D721Med (cell line): ENCODE results near the gene DCN.

Experiments used
- DNase-seq: peaks from one replicate; pipeline ENCODE4 v3.0.0; 2011; ENCODE audit warnings: low spot score; ENCODE audit not compliant: insufficient read length
- FAIRE-seq: peaks from 2 replicates; lab custom pipeline; 2011; peaks lifted over from hg19 to GRCh38; lab: Jason Lieb, UNC
- TF ChIP-seq, protein P1 (sequence below): IDR thresholded peaks from 2 replicates; pipeline ENCODE4 v1.5.1; 2012; ENCODE audit warnings: mild to moderate bottlenecking, control low read depth; ENCODE audit not compliant: insufficient read depth; ENCODE audit errors: missing control alignments

Gene DCN

DNA sequence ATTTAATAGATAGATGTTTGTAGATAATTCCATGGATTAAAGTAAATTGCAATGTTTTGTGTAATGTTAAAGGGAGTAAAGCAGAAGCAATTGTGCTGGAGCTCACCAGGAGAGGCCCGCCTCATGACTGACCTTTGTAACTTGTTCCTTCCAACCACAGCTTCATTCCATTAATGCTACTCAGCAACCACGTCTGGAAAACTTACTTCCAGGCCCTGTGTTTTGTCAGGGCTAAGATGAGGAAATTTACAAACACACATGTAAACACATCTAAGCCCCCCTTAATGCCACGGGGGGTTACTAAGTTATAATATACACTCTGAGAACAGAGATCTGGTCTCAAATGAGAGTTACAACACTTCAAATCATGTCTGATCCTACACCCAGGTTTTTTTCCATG is 83.7 kb downstream of the DCN start:
- TF ChIP-seq, protein P1, sequence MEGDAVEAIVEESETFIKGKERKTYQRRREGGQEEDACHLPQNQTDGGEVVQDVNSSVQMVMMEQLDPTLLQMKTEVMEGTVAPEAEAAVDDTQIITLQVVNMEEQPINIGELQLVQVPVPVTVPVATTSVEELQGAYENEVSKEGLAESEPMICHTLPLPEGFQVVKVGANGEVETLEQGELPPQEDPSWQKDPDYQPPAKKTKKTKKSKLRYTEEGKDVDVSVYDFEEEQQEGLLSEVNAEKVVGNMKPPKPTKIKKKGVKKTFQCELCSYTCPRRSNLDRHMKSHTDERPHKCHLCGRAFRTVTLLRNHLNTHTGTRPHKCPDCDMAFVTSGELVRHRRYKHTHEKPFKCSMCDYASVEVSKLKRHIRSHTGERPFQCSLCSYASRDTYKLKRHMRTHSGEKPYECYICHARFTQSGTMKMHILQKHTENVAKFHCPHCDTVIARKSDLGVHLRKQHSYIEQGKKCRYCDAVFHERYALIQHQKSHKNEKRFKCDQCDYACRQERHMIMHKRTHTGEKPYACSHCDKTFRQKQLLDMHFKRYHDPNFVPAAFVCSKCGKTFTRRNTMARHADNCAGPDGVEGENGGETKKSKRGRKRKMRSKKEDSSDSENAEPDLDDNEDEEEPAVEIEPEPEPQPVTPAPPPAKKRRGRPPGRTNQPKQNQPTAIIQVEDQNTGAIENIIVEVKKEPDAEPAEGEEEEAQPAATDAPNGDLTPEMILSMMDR: no peak
- DNase-seq (no peak), FAIRE-seq (no peak)

DNA sequence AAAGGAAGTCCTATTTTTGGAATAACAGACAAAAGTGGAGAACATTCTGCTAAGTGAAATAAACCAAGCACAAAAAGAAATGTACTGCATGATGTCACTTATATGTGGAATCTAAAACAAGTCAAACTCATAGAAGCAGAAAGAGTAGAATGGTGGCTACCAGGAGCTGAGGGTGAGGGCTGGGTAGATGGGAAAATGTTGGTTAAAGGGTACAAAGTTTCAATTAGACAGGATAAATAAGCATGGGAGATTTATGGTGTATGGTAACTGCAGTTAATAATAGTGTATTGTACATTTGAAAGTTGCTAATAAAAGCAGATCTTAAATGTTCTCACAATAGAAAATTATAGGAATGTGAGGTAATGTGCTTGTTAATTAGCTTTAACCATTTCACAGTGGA is 84.2 kb downstream of the DCN start:
- no peak for DNase-seq
- TF ChIP-seq, protein P1: no peak
- no peak for FAIRE-seq

DNA sequence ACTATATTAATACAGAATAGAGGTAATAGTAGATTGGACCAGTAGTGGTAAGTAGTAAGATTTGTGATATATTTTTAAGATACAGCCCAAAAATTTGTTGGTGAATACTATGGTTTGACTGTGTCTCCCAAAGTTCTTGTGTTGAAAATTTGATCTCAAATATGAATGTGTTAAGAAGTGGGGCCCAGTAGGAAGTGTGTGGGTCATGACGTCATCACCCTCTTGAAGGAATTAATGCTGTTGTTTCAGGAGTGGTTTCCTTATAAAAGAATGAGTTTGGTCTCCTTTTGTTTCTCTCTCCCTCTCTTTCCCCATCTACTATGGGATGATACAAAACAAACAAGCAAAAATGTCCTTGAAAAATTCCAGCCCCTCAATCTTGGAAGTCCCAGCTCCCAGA is 87.7 kb downstream of the DCN start:
- no peak for FAIRE-seq
- no peak for DNase-seq
- TF ChIP-seq, protein P1: no peak

DNA sequence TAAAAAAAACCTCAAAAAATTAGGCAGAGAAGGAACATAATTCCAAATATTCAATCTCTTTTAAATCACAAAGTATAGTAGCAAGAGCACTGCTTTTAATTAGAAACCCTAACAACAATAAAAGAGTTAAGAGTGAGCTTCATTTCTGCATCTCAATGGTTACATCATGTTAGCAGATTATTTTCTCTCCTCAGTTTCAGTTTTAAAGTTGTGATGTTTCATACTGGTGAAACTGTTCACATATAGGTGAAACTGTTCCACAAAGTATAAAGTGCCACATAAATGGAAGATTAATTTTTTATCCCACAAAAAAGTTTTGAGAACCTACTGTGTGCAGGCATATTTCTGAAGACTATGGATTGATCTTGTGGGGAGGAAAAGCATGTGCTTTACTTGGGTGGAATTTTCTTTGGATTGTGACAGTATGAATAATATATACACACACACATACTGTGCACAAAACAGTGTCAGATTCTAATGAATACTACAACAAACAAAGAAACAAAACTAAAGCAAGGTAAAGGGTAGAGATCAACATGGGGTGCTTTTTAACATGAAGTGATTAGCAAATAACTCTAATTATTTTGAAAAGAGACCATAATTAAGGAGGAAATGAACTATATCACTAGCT is 88.5 kb downstream of the DCN start:
- no peak for FAIRE-seq
- no peak for DNase-seq
- TF ChIP-seq, protein P1: no peak

DNA sequence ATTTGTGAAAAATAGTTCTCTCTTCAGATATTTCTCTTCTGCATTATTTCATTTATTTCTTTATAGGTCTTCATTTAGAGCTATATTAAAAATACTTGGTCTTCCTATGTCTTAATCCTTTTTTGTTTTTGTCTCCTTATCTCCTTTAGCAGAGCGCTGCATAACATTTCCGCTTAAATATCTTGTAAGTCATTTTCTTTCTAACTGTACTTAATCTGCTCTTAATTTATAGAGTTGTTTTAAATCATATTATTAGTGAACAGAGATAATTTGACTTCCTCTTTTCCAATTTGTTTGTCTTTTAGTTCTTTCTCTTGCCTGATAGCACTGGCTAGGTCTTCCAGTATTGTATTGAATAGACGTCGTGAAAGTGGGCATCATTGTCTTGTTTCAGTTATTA is 89.3 kb downstream of the DCN start:
- TF ChIP-seq, protein P1: no peak
- no peak for FAIRE-seq
- DNase-seq: no peak

DNA sequence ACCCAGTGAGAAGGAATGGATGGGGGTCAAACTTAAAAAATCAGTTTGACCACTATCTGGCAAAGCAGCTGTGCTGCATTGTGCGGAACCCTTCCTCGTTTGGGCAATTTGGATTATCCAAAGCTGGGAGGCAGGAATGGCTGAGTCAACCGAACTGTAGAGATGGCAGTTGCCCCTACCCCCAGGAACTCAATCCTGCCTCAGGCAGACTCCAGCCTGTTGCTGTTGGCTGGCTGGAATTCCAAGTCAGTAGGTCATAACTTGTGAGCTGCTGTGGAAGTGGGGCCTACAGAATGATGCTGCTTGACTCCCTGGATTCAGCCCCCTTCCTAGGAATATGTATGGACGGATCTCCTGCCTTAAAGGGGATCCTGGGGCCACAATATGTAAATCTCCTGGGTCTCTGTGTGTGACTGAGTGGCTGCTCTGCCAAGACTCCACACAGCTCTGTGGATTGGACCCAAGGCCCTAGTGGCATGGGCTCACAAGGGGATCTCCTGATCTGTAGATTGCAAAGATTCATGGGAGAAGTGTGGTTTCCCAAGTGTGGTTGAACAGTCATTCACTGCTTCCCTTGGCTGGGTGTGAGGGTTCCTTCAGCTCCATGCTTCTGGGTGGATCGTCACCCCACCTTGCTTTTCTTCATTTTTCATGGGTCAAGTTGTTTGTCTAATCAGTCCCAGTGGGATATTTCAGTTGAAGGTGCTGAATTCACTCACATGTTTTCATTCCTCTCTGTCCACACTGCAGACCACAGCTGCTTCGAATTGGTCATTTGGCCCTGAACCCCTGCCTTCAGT is 90.5 kb downstream of the DCN start:
- DNase-seq (no peak), FAIRE-seq (no peak)
- TF ChIP-seq, protein P1: no peak
